ENCODE data around the gene BID. TPM values are rescaled to one million over a fixed set of nuclear protein-coding genes. Genes with fewer than 3 reads are reported as not detected.
A peak's percentile ranks its signal among the peaks of the same experiment; 100 is the strongest.

BID gene
- total RNA-seq, 1 donor from 2014 or later = 35.1 TPM

GRCh38 chr22:17738386-17739128 lies 35.7 kb downstream of the BID start:
- Mint-ChIP-seq H3K4me1 (ENCODE audit: low read depth, unreplicated experiment) (peaks cover 14% of the 10 kb centered on the region), H3K27ac (ENCODE audit: unreplicated experiment) (no peak overlapping the region), H3K4me3 (ENCODE audit: unreplicated experiment) (no peak overlapping the region), H3K27me3 (ENCODE audit: low read depth, unreplicated experiment) (no peaks in the 10 kb centered on the region), H3K36me3 (ENCODE audit: low read depth, unreplicated experiment) (peaks cover 8% of the 10 kb centered on the region), H3K9me3 (ENCODE audit: unreplicated experiment) (no peaks in the 10 kb centered on the region)
- Histone ChIP-seq H3K27ac (ENCODE audit: low read depth, low read length) (no peak overlapping the region), H3K4me1 (ENCODE audit: insufficient read depth, low read length) (peaks cover 11% of the 10 kb centered on the region), H3K9ac (ENCODE audit: low read length) (no peak overlapping the region), H3K9me3 (ENCODE audit: insufficient read depth, low read depth, low read length) (no peaks in the 10 kb centered on the region), H2AFZ (ENCODE audit: low read depth, low read length) (no peak overlapping the region), H3K27me3 (ENCODE audit: insufficient read depth, low read length) (no peaks in the 10 kb centered on the region), H3K36me3 (ENCODE audit: insufficient read depth, low read length) (peaks cover 15% of the 10 kb centered on the region), H3K4me2 (ENCODE audit: low read length) (no peak overlapping the region), H3K79me2 (ENCODE audit: insufficient read depth, low read length) (no peaks in the 10 kb centered on the region), H4K20me1 (ENCODE audit: insufficient read depth, low read length) (peaks cover 17% of the 10 kb centered on the region), H3K4me3 (ENCODE audit: insufficient read depth, low read depth, low read length) (no peak overlapping the region)
- DNase-seq (ENCODE audit: low read depth) = no peak
- no peak for FAIRE-seq
- TF ChIP-seq CTCF (IDR thresholded peaks at IDR 0.05; ENCODE audit: insufficient read depth, low read depth, low read length) (no peak), EZH2 (IDR thresholded peaks at IDR 0.05; ENCODE audit: insufficient read depth, low read length) (no peak)

GRCh38 chr22:17734187-17734586 lies 40.1 kb downstream of the BID start:
- no peak overlapping the region for H3K4me3 Mint-ChIP-seq (ENCODE audit: unreplicated experiment)
- peak overlapping the region; percentile 51 for H3K27ac ChIP-seq (ENCODE audit: low read depth, low read length)
- no peaks in the 10 kb centered on the region for H3K9me3 ChIP-seq (ENCODE audit: insufficient read depth, low read depth, low read length)
- peak overlapping the region; percentile 29 for H3K9ac ChIP-seq (ENCODE audit: low read length)
- FAIRE-seq (no peak), DNase-seq (ENCODE audit: low read depth) (peak; percentile 47)
- no peaks in the 10 kb centered on the region for H3K27me3 ChIP-seq (ENCODE audit: insufficient read depth, low read length)
- H3K36me3 ChIP-seq (ENCODE audit: insufficient read depth, low read length) = peaks cover 30% of the 10 kb centered on the region
- H3K4me3 ChIP-seq (ENCODE audit: insufficient read depth, low read depth, low read length) = no peak overlapping the region
- H3K27me3 Mint-ChIP-seq (ENCODE audit: low read depth, unreplicated experiment) = no peaks in the 10 kb centered on the region
- H3K9me3 Mint-ChIP-seq (ENCODE audit: unreplicated experiment) = no peaks in the 10 kb centered on the region
- H3K79me2 ChIP-seq (ENCODE audit: insufficient read depth, low read length) = no peaks in the 10 kb centered on the region
- TF ChIP-seq CTCF (IDR thresholded peaks at IDR 0.05; ENCODE audit: insufficient read depth, low read depth, low read length) (no peak), EZH2 (IDR thresholded peaks at IDR 0.05; ENCODE audit: insufficient read depth, low read length) (no peak)
- H3K4me2 ChIP-seq (ENCODE audit: low read length) = peak overlapping the region; percentile 44
- peaks cover 17% of the 10 kb centered on the region for H3K36me3 Mint-ChIP-seq (ENCODE audit: low read depth, unreplicated experiment)
- peaks cover 18% of the 10 kb centered on the region for H3K4me1 Mint-ChIP-seq (ENCODE audit: low read depth, unreplicated experiment)
- peak overlapping the region; percentile 24 for H3K27ac Mint-ChIP-seq (ENCODE audit: unreplicated experiment)
- H3K4me1 ChIP-seq (ENCODE audit: insufficient read depth, low read length) = peaks cover 11% of the 10 kb centered on the region
- H4K20me1 ChIP-seq (ENCODE audit: insufficient read depth, low read length) = peaks cover 3% of the 10 kb centered on the region
- H2AFZ ChIP-seq (ENCODE audit: low read depth, low read length) = no peak overlapping the region

- TF ChIP-seq EZH2 (IDR thresholded peaks at IDR 0.05; ENCODE audit: insufficient read depth, low read length) (no peak), CTCF (IDR thresholded peaks at IDR 0.05; ENCODE audit: insufficient read depth, low read depth, low read length) (no peak)
- Histone ChIP-seq H3K79me2 (ENCODE audit: insufficient read depth, low read length) (no peaks in the 10 kb centered on the region), H3K9me3 (ENCODE audit: insufficient read depth, low read depth, low read length) (no peaks in the 10 kb centered on the region), H3K4me1 (ENCODE audit: insufficient read depth, low read length) (peaks cover 11% of the 10 kb centered on the region), H3K27ac (ENCODE audit: low read depth, low read length) (peak overlapping the region; percentile 51), H3K9ac (ENCODE audit: low read length) (peak overlapping the region; percentile 29), H3K4me3 (ENCODE audit: insufficient read depth, low read depth, low read length) (no peak overlapping the region), H2AFZ (ENCODE audit: low read depth, low read length) (no peak overlapping the region), H4K20me1 (ENCODE audit: insufficient read depth, low read length) (peaks cover 5% of the 10 kb centered on the region), H3K36me3 (ENCODE audit: insufficient read depth, low read length) (peaks cover 31% of the 10 kb centered on the region), H3K27me3 (ENCODE audit: insufficient read depth, low read length) (no peaks in the 10 kb centered on the region), H3K4me2 (ENCODE audit: low read length) (peak overlapping the region; percentile 44)
- H3K27me3 Mint-ChIP-seq (ENCODE audit: low read depth, unreplicated experiment) = no peaks in the 10 kb centered on the region
- FAIRE-seq (no peak), DNase-seq (ENCODE audit: low read depth) (no peak)
- peaks cover 18% of the 10 kb centered on the region for H3K36me3 Mint-ChIP-seq (ENCODE audit: low read depth, unreplicated experiment)
- H3K27ac Mint-ChIP-seq (ENCODE audit: unreplicated experiment) = no peak overlapping the region
- no peaks in the 10 kb centered on the region for H3K9me3 Mint-ChIP-seq (ENCODE audit: unreplicated experiment)
- H3K4me3 Mint-ChIP-seq (ENCODE audit: unreplicated experiment) = no peak overlapping the region
- H3K4me1 Mint-ChIP-seq (ENCODE audit: low read depth, unreplicated experiment) = peaks cover 18% of the 10 kb centered on the region
These were observed 40.8 kb downstream of the BID start for GRCh38 chr22:17733466-17733865.
